ES-I3 (cell line): ENCODE measurements around the gene CRISP1.
"Not testable (repeated sequence)": the region's sequence is repeated elsewhere in the genome, so short reads cannot be mapped to it uniquely, and the experiment has no call there.

ENCODE experiments used
- H3K36me3 ChIP-seq: 2 replicates; pipeline ENCODE4 v1.6.1; 2013; ENCODE audit warnings: mild to moderate bottlenecking, low read length, control low read depth, moderate library complexity; ENCODE audit not compliant: insufficient read depth
- H3K4me1 ChIP-seq: 2 replicates; pipeline ENCODE4 v1.6.1; 2013; ENCODE audit warnings: mild to moderate bottlenecking, control low read depth, low read length; ENCODE audit not compliant: insufficient read depth
- H3K9ac ChIP-seq: 2 replicates; pipeline ENCODE4 v1.6.1; 2013; ENCODE audit warnings: low read depth, mild to moderate bottlenecking, low read length, moderate library complexity
- H3K9me3 ChIP-seq: 2 replicates; pipeline ENCODE4 v1.6.1; 2013; ENCODE audit warnings: mild to moderate bottlenecking, low read length, moderate library complexity; ENCODE audit not compliant: control insufficient read depth, insufficient read depth

CRISP1 gene

GRCh38 chr6:49866485-49866943 is at the start of gene CRISP1:
TSS of gene CRISP1 (minus strand) at chr6:49866535. CDS start at chr6:49857400, 9,135 bp downstream.
- Histone ChIP-seq H3K9ac (no peak within 1 kb of the TSS), H3K4me1 (no peaks in the 10 kb centered on the region), H3K36me3 (no peaks in the 10 kb centered on the region), H3K9me3 (no peaks in the 10 kb centered on the region)

- peaks cover 25% of the 10 kb centered on the region for H3K4me1 ChIP-seq
- H3K9ac ChIP-seq = no peak overlapping the region
- H3K9me3 ChIP-seq = no peaks in the 10 kb centered on the region
- no peaks in the 10 kb centered on the region for H3K36me3 ChIP-seq
These were observed 48.7 kb upstream of the CRISP1 start for GRCh38 chr6:49915035-49915434.

GRCh38 chr6:49913636-49914375 is 47.5 kb upstream of the CRISP1 start:
- Histone ChIP-seq H3K4me1 (peaks cover 32% of the 10 kb centered on the region), H3K9me3 (no peaks in the 10 kb centered on the region), H3K9ac (no peak overlapping the region), H3K36me3 (no peaks in the 10 kb centered on the region)

- Histone ChIP-seq H3K9ac (no peak overlapping the region; the same call in 1 of the 2 replicates), H3K9me3 (no peaks in the 10 kb centered on the region), H3K4me1 (peaks cover 26% of the 10 kb centered on the region), H3K36me3 (no peaks in the 10 kb centered on the region)
These were observed 45.9 kb upstream of the CRISP1 start for GRCh38 chr6:49912196-49912595.

- Histone ChIP-seq H3K36me3 (no peaks in the 10 kb centered on the region), H3K9ac (no peak overlapping the region), H3K9me3 (no peaks in the 10 kb centered on the region), H3K4me1 (peaks cover 23% of the 10 kb centered on the region)
These were observed 44.9 kb upstream of the CRISP1 start for GRCh38 chr6:49911252-49911651.

GRCh38 chr6:49909563-49909962 is 43.2 kb upstream of the CRISP1 start:
- H3K4me1 ChIP-seq = peaks cover 19% of the 10 kb centered on the region
- no peaks in the 10 kb centered on the region for H3K36me3 ChIP-seq

GRCh38 chr6:49906526-49906925 is 40.2 kb upstream of the CRISP1 start:
- no peaks in the 10 kb centered on the region for H3K9me3 ChIP-seq
- H3K36me3 ChIP-seq = no peaks in the 10 kb centered on the region
- peaks cover 8% of the 10 kb centered on the region; the same call in 1 of the 2 replicates for H3K4me1 ChIP-seq
- no peak overlapping the region for H3K9ac ChIP-seq

More at GRCh38 chr6:49909563-49909962, 43.2 kb upstream of the CRISP1 start:
- H3K9me3 ChIP-seq = no peaks in the 10 kb centered on the region
- no peak overlapping the region for H3K9ac ChIP-seq

GRCh38 chr6:49905296-49905695 is 39.0 kb upstream of the CRISP1 start:
- peaks cover 8% of the 10 kb centered on the region; the same call in 1 of the 2 replicates for H3K4me1 ChIP-seq
- H3K9ac ChIP-seq = no peak overlapping the region
- no peaks in the 10 kb centered on the region for H3K9me3 ChIP-seq
- H3K36me3 ChIP-seq = no peaks in the 10 kb centered on the region

- Histone ChIP-seq H3K9ac (no peak overlapping the region), H3K4me1 (no peaks in the 10 kb centered on the region), H3K36me3 (no peaks in the 10 kb centered on the region), H3K9me3 (no peaks in the 10 kb centered on the region)
These were observed 36.5 kb upstream of the CRISP1 start for GRCh38 chr6:49902856-49903255.

GRCh38 chr6:49898904-49899566 is 32.7 kb upstream of the CRISP1 start:
- Histone ChIP-seq H3K9ac (no peak overlapping the region), H3K36me3 (no peaks in the 10 kb centered on the region), H3K4me1 (no peaks in the 10 kb centered on the region), H3K9me3 (peaks cover 6% of the 10 kb centered on the region; the same call in 1 of the 2 replicates)

- not testable (repeated sequence) for H3K9ac ChIP-seq, H3K36me3 ChIP-seq, H3K9me3 ChIP-seq
- H3K4me1 ChIP-seq = peaks cover 12% of the 10 kb centered on the region
These were observed 29.2 kb upstream of the CRISP1 start for GRCh38 chr6:49895553-49895952.

GRCh38 chr6:49892280-49892679 is 25.9 kb upstream of the CRISP1 start:
- Histone ChIP-seq H3K36me3 (no peaks in the 10 kb centered on the region), H3K9ac (no peak overlapping the region), H3K9me3 (peaks cover 6% of the 10 kb centered on the region), H3K4me1 (peaks cover 12% of the 10 kb centered on the region)

GRCh38 chr6:49890988-49891387 is 24.7 kb upstream of the CRISP1 start:
- H3K36me3 ChIP-seq = no peaks in the 10 kb centered on the region
- H3K9ac ChIP-seq = no peak overlapping the region
- H3K9me3 ChIP-seq = peaks cover 6% of the 10 kb centered on the region
- peaks cover 12% of the 10 kb centered on the region for H3K4me1 ChIP-seq

GRCh38 chr6:49888742-49889431 is 22.6 kb upstream of the CRISP1 start:
- Histone ChIP-seq H3K4me1 (peaks cover 12% of the 10 kb centered on the region), H3K9ac (no peak overlapping the region), H3K9me3 (no peaks in the 10 kb centered on the region; the same call in 1 of the 2 replicates), H3K36me3 (no peaks in the 10 kb centered on the region)
